Right hindlimb (tissue), 1 donor: ENCODE results near the gene UBE3A.
"Not testable (repeated sequence)": the region's sequence is repeated elsewhere in the genome, so short reads cannot be mapped to it uniquely, and the experiment has no call there.

Experiments
- DNase-seq: peaks from one replicate; pipeline ENCODE4 v3.0.0-alpha.2; 2018

UBE3A gene

GRCh38 chr15:25438601-25439368 is at the start of gene UBE3A:
TSS of gene UBE3A (minus strand) at chr15:25439024. CDS start at chr15:25409107, 29,917 bp downstream.
- DNase-seq, result peak; percentile 95

GRCh38 chr15:25487226-25487884 is 48.5 kb upstream of the UBE3A start:
- no peak for DNase-seq

- no peak for DNase-seq
These were observed 47.2 kb upstream of the UBE3A start for GRCh38 chr15:25486051-25486450.

GRCh38 chr15:25481208-25481859 is 42.5 kb upstream of the UBE3A start:
- peak; percentile 65 for DNase-seq

GRCh38 chr15:25478313-25478712 is 39.5 kb upstream of the UBE3A start:
- no peak for DNase-seq

GRCh38 chr15:25477816-25478215 is 39.0 kb upstream of the UBE3A start:
- DNase-seq, result no peak

- no peak for DNase-seq
These were observed 35.4 kb upstream of the UBE3A start for GRCh38 chr15:25474251-25474650.

- DNase-seq, result no peak
These were observed 31.4 kb upstream of the UBE3A start for GRCh38 chr15:25470230-25470629.

- peak; percentile 23 for DNase-seq
These were observed 30.6 kb upstream of the UBE3A start for GRCh38 chr15:25469377-25469776.

GRCh38 chr15:25468611-25469010 is 29.8 kb upstream of the UBE3A start:
- DNase-seq, result no peak

- no peak for DNase-seq
These were observed 27.0 kb upstream of the UBE3A start for GRCh38 chr15:25465835-25466234.

- DNase-seq, result no peak
These were observed 26.0 kb upstream of the UBE3A start for GRCh38 chr15:25464784-25465183.

GRCh38 chr15:25464383-25464782 is 25.6 kb upstream of the UBE3A start:
- DNase-seq, result no peak

- DNase-seq, result no peak
These were observed 17.4 kb upstream of the UBE3A start for GRCh38 chr15:25456196-25456595.

GRCh38 chr15:25455226-25455625 is 16.4 kb upstream of the UBE3A start:
- DNase-seq, result no peak

- no peak for DNase-seq
These were observed 15.9 kb upstream of the UBE3A start for GRCh38 chr15:25454771-25455170.

GRCh38 chr15:25453246-25453645 is 14.4 kb upstream of the UBE3A start:
- not testable (repeated sequence) for DNase-seq

- DNase-seq, result no peak
These were observed 12.7 kb upstream of the UBE3A start for GRCh38 chr15:25451501-25451900.

- DNase-seq, result no peak
These were observed 11.3 kb upstream of the UBE3A start for GRCh38 chr15:25450163-25450562.

GRCh38 chr15:25446076-25446475 is 7.3 kb upstream of the UBE3A start:
- DNase-seq, result no peak

- no peak for DNase-seq
These were observed 6.6 kb upstream of the UBE3A start for GRCh38 chr15:25445412-25445811.

GRCh38 chr15:25441111-25441510 is 2.3 kb upstream of the UBE3A start:
- no peak for DNase-seq

GRCh38 chr15:25439369-25439836 is 579 bp upstream of the UBE3A start:
- no peak for DNase-seq
